ENCODE measurements around the gene PPFIBP2. TPM values are rescaled to one million over a fixed set of nuclear protein-coding genes. Genes with fewer than 3 reads are reported as not detected.

Gene PPFIBP2
- total RNA-seq, 3 donors from 2014 or later = 32.3 to 56.1 (median 43.3) TPM

GRCh38 chr11:7694235-7694634 lies 180.4 kb downstream of the PPFIBP2 start:
- intact Hi-C loops (cut with DNase I; ENCODE audit: low total_unique reads) = no loop called here
- DNase-seq (ENCODE audit: low spot score in 2 of 2) = no peak
- TF ChIP-seq POLR2AphosphoS5 (IDR thresholded peaks at IDR 0.05) (no peak), CTCF (IDR thresholded peaks at IDR 0.05) (no peak), POLR2A (IDR thresholded peaks at IDR 0.05) (no peak)
- peak overlapping the region in 1 of 3 donors; percentile 36 for H3K4me3 ChIP-seq
- H3K27me3 ChIP-seq = no peaks in the 10 kb centered on the region
- H3K36me3 ChIP-seq = no peaks in the 10 kb centered on the region
- H3K9me3 ChIP-seq = no peaks in the 10 kb centered on the region
- H3K4me1 ChIP-seq = no peaks in the 10 kb centered on the region
- H3K27ac ChIP-seq = no peak overlapping the region

- intact Hi-C loops (cut with DNase I; ENCODE audit: low total_unique reads) = no loop called here
- H3K4me3 ChIP-seq = no peak overlapping the region
- H3K27me3 ChIP-seq = no peaks in the 10 kb centered on the region
- TF ChIP-seq POLR2A (IDR thresholded peaks at IDR 0.05) (no peak), CTCF (IDR thresholded peaks at IDR 0.05) (no peak), POLR2AphosphoS5 (IDR thresholded peaks at IDR 0.05) (no peak)
- H3K4me1 ChIP-seq = no peaks in the 10 kb centered on the region
- no peaks in the 10 kb centered on the region for H3K9me3 ChIP-seq
- DNase-seq (ENCODE audit: low spot score in 2 of 2) = no peak
- no peaks in the 10 kb centered on the region for H3K36me3 ChIP-seq
- no peak overlapping the region for H3K27ac ChIP-seq
Observed at GRCh38 chr11:7696424-7696823, 182.6 kb downstream of the PPFIBP2 start.

Other genes with a start within 250 kb of the PPFIBP2 start
- gene OLFML1, start 28.5 kb upstream of the PPFIBP2 start, total RNA-seq = 10 to 100 TPM in 1 of 3 donors, 1 to 10 TPM in 2; 4.6 to 11.9 (median 4.6) TPM
- gene CYB5R2, start 159.5 kb downstream of the PPFIBP2 start, total RNA-seq = 10 to 100 TPM in 2 of 3 donors, 1 to 10 TPM in 1; 9.8 to 32.1 (median 21.6) TPM
- 10 to 100 TPM in 1 of 3 donors, 1 to 10 TPM in 1, not detected in 1; 7.0 to 17.7 TPM for gene OVCH2, start 192.5 kb downstream of the PPFIBP2 start, total RNA-seq

Data from breast epithelium (tissue), 4 donors.